ACHN (cell line): ENCODE data around the gene RPS28.
"Not testable (repeated sequence)": the region's sequence is repeated elsewhere in the genome, so short reads cannot be mapped to it uniquely, and the experiment has no call there.

ENCODE experiments used
- DNase-seq: peaks from one replicate; pipeline ENCODE4 v3.0.0-alpha.2; 2015
- in situ Hi-C: cut with HindIII; loops from 2 replicates; pipeline ENCODE4 v1.10.0; 2017; ENCODE audit warnings: low sequenced_read_pairs, low pct_ligation_motif_present, low pct_unique_long_range_greater_than_20kb

Gene RPS28

GRCh38 chr19:8318835-8319234, 2.5 kb upstream of the RPS28 start:
- DNase-seq, in situ Hi-C loops: not testable (repeated sequence)

- in situ Hi-C loops: no loop called here
- no peak for DNase-seq
Observed at GRCh38 chr19:8319807-8320520, 1.3 kb upstream of the RPS28 start.

- DNase-seq: peak; percentile 19
- in situ Hi-C loops: no loop called here
Observed at GRCh38 chr19:8320564-8321066, 681 bp upstream of the RPS28 start.

- in situ Hi-C loops: no loop called here
- no peak for DNase-seq
Observed at GRCh38 chr19:8321986-8322637, 816 bp downstream of the RPS28 start.

- in situ Hi-C loops: no loop called here
- no peak for DNase-seq
Observed at GRCh38 chr19:8322638-8322997, 1.3 kb downstream of the RPS28 start.

GRCh38 chr19:8323781-8324185, 2.5 kb downstream of the RPS28 start:
- no peak for DNase-seq
- in situ Hi-C loops: no loop called here

- no peak for DNase-seq
- in situ Hi-C loops: no loop called here
Observed at GRCh38 chr19:8324186-8325050, 3.1 kb downstream of the RPS28 start.

- DNase-seq: no peak
- in situ Hi-C loops: no loop called here
Observed at GRCh38 chr19:8325454-8325853, 4.2 kb downstream of the RPS28 start.

GRCh38 chr19:8329996-8330395, 8.7 kb downstream of the RPS28 start:
- DNase-seq: no peak
- in situ Hi-C loops: no loop called here

- in situ Hi-C loops: no loop called here
- no peak for DNase-seq
Observed at GRCh38 chr19:8331263-8331845, 10.1 kb downstream of the RPS28 start.

- no peak for DNase-seq
- in situ Hi-C loops: no loop called here
Observed at GRCh38 chr19:8332976-8333766, 11.9 kb downstream of the RPS28 start.

GRCh38 chr19:8333767-8334457, 12.6 kb downstream of the RPS28 start:
- no peak for DNase-seq
- in situ Hi-C loops: no loop called here

GRCh38 chr19:8334458-8335342, 13.4 kb downstream of the RPS28 start:
- in situ Hi-C loops: no loop called here
- peak; percentile 65 for DNase-seq

- in situ Hi-C loops: no loop called here
- DNase-seq: no peak
Observed at GRCh38 chr19:8335343-8336071, 14.2 kb downstream of the RPS28 start.

GRCh38 chr19:8336072-8336569, 14.8 kb downstream of the RPS28 start:
- in situ Hi-C loops: no loop called here
- DNase-seq: no peak

GRCh38 chr19:8336660-8337059, 15.4 kb downstream of the RPS28 start:
- DNase-seq: no peak
- in situ Hi-C loops: no loop called here
